GM12872 (cell line): ENCODE data around the gene TMBIM6.

Experiments
- TF ChIP-seq, protein P1 (sequence below): IDR thresholded peaks from 3 replicates; pipeline ENCODE4 v1.5.1; 2011; ENCODE audit warnings: low read depth, mild to moderate bottlenecking, low read length, moderate library complexity; ENCODE audit not compliant: insufficient read depth

The TMBIM6 gene, protein sequence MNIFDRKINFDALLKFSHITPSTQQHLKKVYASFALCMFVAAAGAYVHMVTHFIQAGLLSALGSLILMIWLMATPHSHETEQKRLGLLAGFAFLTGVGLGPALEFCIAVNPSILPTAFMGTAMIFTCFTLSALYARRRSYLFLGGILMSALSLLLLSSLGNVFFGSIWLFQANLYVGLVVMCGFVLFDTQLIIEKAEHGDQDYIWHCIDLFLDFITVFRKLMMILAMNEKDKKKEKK

DNA sequence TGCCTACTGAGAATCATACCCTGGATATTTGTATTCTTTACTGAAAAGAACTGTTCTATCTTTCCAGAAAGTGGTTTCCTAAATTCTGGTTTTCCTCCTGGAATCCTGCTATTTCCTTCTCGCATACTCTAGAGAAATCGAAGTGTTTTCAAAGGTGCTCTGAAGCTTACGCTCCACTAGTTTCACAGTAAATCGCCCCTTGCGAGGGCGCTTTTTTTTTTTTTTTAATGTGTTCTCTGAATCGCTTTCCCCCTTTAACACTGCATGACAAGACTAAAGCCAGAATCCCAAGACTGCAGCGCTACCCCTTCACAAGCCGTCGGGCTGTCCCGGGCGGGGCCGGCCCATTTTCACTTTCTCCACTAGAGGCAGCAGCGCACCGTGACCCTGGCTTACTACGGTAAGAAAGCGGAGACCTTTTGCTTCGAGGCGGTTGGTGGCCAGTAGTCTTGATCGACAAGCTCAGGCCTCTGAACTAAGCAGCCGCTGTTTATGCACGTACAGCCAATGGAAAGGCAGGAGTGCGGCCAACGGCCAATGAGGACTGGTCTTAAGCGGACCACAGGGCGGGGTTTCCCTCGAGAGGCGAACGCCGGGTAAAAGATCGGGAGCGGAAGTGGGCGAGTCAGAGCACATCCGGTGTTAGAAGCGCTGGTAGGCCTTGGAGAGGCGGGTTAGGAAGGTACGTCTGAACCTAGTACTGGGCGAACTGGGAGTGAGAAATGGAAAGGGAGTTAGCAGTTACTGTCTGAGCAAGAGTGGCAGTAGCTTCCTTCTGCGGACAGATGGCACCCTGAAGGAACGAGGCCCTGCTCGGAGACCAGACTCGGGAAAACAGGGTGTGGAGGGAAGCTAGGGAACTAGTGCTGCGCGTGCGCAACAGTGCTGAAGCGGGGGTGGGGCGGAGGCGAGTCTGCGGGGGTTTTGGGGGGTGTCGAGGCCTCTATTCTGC lies at the start of gene TMBIM6:
TSS of gene TMBIM6 (plus strand) at position 628 of the 952 bp plus-strand sequence. CDS start 10,937 bp downstream, outside the sequence.
- TF ChIP-seq, protein P1, sequence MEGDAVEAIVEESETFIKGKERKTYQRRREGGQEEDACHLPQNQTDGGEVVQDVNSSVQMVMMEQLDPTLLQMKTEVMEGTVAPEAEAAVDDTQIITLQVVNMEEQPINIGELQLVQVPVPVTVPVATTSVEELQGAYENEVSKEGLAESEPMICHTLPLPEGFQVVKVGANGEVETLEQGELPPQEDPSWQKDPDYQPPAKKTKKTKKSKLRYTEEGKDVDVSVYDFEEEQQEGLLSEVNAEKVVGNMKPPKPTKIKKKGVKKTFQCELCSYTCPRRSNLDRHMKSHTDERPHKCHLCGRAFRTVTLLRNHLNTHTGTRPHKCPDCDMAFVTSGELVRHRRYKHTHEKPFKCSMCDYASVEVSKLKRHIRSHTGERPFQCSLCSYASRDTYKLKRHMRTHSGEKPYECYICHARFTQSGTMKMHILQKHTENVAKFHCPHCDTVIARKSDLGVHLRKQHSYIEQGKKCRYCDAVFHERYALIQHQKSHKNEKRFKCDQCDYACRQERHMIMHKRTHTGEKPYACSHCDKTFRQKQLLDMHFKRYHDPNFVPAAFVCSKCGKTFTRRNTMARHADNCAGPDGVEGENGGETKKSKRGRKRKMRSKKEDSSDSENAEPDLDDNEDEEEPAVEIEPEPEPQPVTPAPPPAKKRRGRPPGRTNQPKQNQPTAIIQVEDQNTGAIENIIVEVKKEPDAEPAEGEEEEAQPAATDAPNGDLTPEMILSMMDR, result peak; percentile 92

DNA sequence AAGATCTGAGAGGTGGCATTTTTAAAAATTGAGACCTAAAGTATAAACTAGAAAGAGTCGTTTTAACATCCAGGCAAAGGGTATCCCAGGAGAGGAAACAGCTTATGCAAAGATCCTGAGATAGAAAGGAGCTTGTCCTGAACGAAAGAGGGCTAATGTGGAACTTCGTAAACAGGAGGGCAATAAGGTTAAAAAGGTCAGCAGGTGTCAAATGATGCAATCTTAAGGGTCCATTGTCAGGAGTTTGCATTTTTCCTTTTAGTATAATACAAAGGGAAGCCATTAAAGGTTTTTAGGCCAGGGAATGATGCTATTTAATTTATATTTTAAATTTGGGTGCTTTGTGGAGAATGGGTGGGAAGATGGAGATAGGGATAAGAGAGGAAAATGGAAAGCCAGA lies 48.5 kb upstream of the TMBIM6 start:
- TF ChIP-seq, protein P1, result no peak

DNA sequence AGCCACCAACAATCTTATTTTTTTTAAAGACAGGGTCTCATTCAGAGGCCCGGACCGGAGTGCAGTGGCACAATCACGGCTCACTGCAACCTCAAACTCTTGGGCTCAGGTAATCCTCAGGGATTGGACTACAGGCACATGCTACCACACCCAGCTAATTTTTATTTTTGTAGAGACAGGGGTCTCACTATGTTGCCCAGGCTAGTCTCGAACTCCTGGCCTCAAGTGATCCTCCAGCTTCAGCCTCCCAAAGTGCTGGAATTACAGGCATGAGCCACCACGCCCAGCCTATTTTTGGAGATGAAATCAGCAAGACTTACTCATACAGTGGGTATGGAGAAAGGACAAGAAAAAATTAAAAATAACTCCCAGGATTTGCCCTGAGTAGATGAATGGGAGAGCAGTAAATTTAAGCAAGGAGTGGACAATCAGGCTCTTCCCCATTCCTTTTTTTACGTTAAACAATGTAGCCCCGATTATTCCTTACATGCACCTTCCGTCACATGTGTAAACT lies 47.4 kb upstream of the TMBIM6 start:
- TF ChIP-seq, protein P1, result no peak

DNA sequence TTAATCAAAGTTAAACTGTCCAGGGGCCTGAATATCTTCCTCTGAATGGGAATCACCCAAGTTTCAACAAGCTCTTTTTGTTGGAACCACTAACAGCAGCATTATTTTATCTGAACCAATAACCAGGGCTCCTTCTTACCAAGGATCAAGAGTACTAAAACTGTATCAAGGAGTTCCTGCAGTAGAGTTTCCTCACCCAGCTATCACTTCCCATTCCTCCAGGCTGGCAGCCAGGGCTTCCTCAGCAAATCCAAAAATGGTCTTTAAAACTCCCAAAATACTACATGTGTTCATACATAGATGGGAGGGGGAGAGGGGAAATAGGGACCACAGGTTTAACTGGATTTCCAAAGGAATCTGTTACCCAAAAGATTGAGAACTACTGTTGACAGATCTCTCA lies 44.6 kb upstream of the TMBIM6 start:
- TF ChIP-seq, protein P1, result no peak

DNA sequence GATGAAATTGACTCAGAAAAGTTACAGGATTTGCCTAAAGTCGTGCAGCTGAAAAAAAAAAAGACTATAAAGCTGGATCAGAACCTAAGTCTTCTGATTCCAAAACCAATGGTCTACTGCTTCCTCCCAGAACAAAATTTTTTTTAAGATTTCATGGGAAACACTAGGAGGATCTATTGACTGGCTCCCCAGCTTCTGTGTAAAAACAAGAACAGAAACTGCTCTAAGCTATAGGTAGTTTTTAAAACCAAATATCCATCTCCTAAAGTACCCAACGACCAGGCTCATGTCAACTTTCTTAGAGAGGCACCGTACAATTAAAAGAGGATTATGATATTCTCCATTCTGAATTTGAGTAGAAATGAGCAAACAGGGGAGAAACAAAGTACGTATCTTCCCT lies 43.5 kb upstream of the TMBIM6 start:
- TF ChIP-seq, protein P1, result no peak

DNA sequence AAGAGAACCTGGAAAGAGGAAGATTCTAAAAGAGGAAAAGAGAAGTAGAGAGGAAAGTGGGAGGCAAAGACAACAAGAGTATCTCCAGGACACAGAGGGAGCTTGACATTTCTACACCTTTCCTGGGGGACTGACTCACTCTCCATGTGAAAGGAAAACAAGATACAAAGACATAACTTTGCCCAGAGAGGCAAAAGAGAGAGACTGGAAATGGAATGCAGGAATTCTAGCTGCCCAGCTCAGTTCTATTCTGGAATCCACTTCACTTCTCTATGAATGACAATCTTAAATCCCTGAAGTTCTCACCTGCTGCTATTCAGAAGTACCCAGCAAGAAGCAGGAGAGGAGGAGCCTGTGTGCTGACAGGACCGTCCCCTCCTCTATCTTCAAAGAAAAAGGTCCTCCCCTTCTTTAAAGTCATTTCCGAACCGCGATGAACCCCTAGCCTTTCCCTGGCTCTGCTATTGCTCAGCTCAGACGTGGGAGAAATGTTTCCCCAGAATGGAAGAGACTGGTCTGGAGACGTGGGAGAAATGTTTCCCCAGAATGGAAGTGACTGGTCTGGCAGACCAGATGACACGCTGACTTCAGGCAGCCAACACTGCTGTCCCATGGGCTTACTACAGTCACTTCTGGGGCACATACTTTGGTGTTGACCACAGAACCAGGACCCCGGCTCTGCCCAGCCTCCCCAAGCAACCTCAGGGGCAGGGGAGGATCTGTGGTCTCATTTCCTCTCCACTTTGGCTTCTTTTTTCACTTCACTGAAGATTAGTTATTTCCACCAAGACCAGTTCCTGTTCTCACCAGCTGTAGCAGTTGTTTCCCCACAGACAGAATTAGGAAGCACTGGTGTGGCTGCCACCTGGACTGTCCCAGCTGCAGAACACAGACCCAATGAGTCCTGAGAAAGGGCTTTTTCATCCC lies 42.5 kb upstream of the TMBIM6 start:
- TF ChIP-seq, protein P1, result no peak
